Transverse colon (tissue), 4 donors: Measurements from ENCODE around the gene TMOD1. TPM values are rescaled to one million over a fixed set of nuclear protein-coding genes. Genes with fewer than 3 reads are reported as not detected.

Source experiments
- DNase-seq: peaks from one replicate; pipeline ENCODE4 v3.0.0-alpha.2; 2019
- H3K27ac ChIP-seq, 4 donors: fragments of 200-600 bp; sonication (generic); 2 replicates each; pipeline ENCODE4 v1.5.1; 2016 to 2018; ENCODE audit warnings: inconsistent platforms in 4 of 4
- H3K27me3 ChIP-seq: fragments of 200-600 bp; sonication (generic); 2 replicates; pipeline ENCODE4 v1.5.1; 2017; ENCODE audit warnings: inconsistent platforms
- H3K36me3 ChIP-seq, 4 donors: fragments of 200-600 bp; sonication (generic); 2 replicates each; pipeline ENCODE4 v1.5.1; 2017 to 2019; ENCODE audit warnings: inconsistent platforms in 4 of 4
- H3K4me1 ChIP-seq, 4 donors: fragments of 200-600 bp; sonication (generic); 2 replicates each; pipeline ENCODE4 v1.5.1; 2017 to 2020; ENCODE audit warnings: inconsistent platforms in 4 of 4
- H3K4me3 ChIP-seq, 4 donors: fragments of 200-600 bp; sonication (generic); 1 replicate in 1 of 4; 2 replicates in 3 of 4; pipeline versions ENCODE4 v1.5.1 to v1.6.1; 2017 to 2019; ENCODE audit warnings: inconsistent platforms in 4 of 4
- H3K9me3 ChIP-seq, 2 donors: fragments of 200-600 bp; sonication (generic); 2 replicates each; pipeline ENCODE4 v1.5.1; 2017 to 2019; ENCODE audit warnings: inconsistent platforms in 2 of 2
- CTCF ChIP-seq, 5 experiments: fragments of 200-600 bp in 3 of 5; fragments of 450-650 bp in 2 of 5; sonication (generic) in 3 of 5; IDR thresholded peaks; 1 replicate in 2 of 5; 2 replicates in 3 of 5; pipeline ENCODE4 v1.5.1; 2016 to 2017; ENCODE audit warnings: antibody characterized with exemption in 5 of 5, inconsistent platforms in 3 of 5, mild to moderate bottlenecking in 2 of 5, moderate library complexity in 1 of 5
- EP300 ChIP-seq: sonication (generic); formaldehyde crosslinking; IDR thresholded peaks from one replicate; pipeline ENCODE4 v1.6.1; 2017; ENCODE audit warnings: antibody characterized with exemption, low read depth
- POLR2A ChIP-seq: fragments of 450-650 bp; IDR thresholded peaks from one replicate; pipeline ENCODE4 v1.6.1; 2016; ENCODE audit warnings: antibody characterized with exemption, mild to moderate bottlenecking, moderate library complexity
- POLR2AphosphoS5 ChIP-seq, 3 donors: sonication (generic); formaldehyde crosslinking; IDR thresholded peaks; one replicate each; pipeline ENCODE4 v1.6.1; 2016; ENCODE audit warnings: antibody characterized with exemption in 3 of 3
- WGBS, 2 donors: methylation state at CpG; one replicate each; pipeline ENCODE4 v1.1.5; 2018; ENCODE audit warnings: low coverage in 1 of 2; 5-methylcytosine and 5-hydroxymethylcytosine counted together
- in situ Hi-C, 4 donors: fragments of 200-750 bp; cut with MboI; loops; one replicate each; pipeline versions ENCODE4 v1.15.0 to v1.15.1; 2017; ENCODE audit warnings: low sequenced_read_pairs in 3 of 4, low pct_ligation_motif_present in 1 of 4, low pct_unique_long_range_greater_than_20kb in 1 of 4
- intact Hi-C: fragments of 100-400 bp; cut with DNase I; formaldehyde crosslinking; loops from one replicate; pipeline ENCODE4 v1.15.1; 2023; ENCODE audit warnings: low total_unique reads
- total RNA-seq, 4 donors: library from RNA; depleted of rRNA; stranded (reverse); fragments of >200 nt; gene quantifications; one replicate each; pipeline ENCODE4 v1.1.0, GENCODE V29; 2016

The TMOD1 gene
- total RNA-seq, 4 donors from 2014 or later = 4.2 to 11.6 (median 7.1) TPM

GRCh38 chr9:97591535-97591934 is 90.1 kb downstream of the TMOD1 start:
- no peaks in the 10 kb centered on the region for H3K27me3 ChIP-seq
- in situ Hi-C loops = no loop called here

GRCh38 chr9:97592126-97592525 is 90.7 kb downstream of the TMOD1 start:
- Histone ChIP-seq H3K27ac (no peak overlapping the region), H3K36me3 (no peaks in the 10 kb centered on the region), H3K9me3 (no peaks in the 10 kb centered on the region), H3K27me3 (no peaks in the 10 kb centered on the region), H3K4me3 (no peak overlapping the region), H3K4me1 (peaks cover 0 to 4% (median 2%) of the 10 kb centered on the region in 4 donors)
- intact Hi-C loops = no loop called here
- no peak for TF ChIP-seq CTCF (IDR thresholded peaks at IDR 0.05)
- TF ChIP-seq POLR2AphosphoS5 (IDR thresholded peaks at IDR 0.05) = no peak
- no peak for TF ChIP-seq EP300
- no peak for TF ChIP-seq POLR2A
- WGBS, 2 donors = 82 to 93% methylated on average over 1 of the region's 1 CpG
- no peak for DNase-seq
- in situ Hi-C loops = no loop called here

More at GRCh38 chr9:97591535-97591934, 90.1 kb downstream of the TMOD1 start:
- TF ChIP-seq CTCF (IDR thresholded peaks at IDR 0.05) (no peak), POLR2A (no peak), EP300 (no peak), POLR2AphosphoS5 (IDR thresholded peaks at IDR 0.05) (no peak)
- intact Hi-C loops = no loop called here
- H3K4me3 ChIP-seq = no peak overlapping the region
- H3K27ac ChIP-seq = no peak overlapping the region
- no peak for DNase-seq
- 77 to 91% methylated on average over 6 of the region's 6 CpGs for WGBS, 2 donors
- H3K9me3 ChIP-seq = no peaks in the 10 kb centered on the region
- H3K4me1 ChIP-seq = peaks cover 0 to 4% (median 0%) of the 10 kb centered on the region in 4 donors
- no peaks in the 10 kb centered on the region for H3K36me3 ChIP-seq

GRCh38 chr9:97593960-97594359 is 92.5 kb downstream of the TMOD1 start:
- intact Hi-C loops (no loop called here), in situ Hi-C loops (no loop called here)
- H3K27ac ChIP-seq = peak overlapping the region in 3 of 4 donors; percentile 46 to 62 (median 52)

GRCh38 chr9:97594381-97594921 is 93.0 kb downstream of the TMOD1 start:
- intact Hi-C loops (no loop called here), in situ Hi-C loops (no loop called here)
- Histone ChIP-seq H3K9me3 (no peaks in the 10 kb centered on the region), H3K36me3 (no peaks in the 10 kb centered on the region), H3K27ac (peak overlapping the region in 3 of 4 donors; percentile 46 to 62 (median 52)), H3K4me1 (peaks cover 0 to 15% (median 7%) of the 10 kb centered on the region in 4 donors), H3K27me3 (no peaks in the 10 kb centered on the region), H3K4me3 (no peak overlapping the region)
- TF ChIP-seq POLR2AphosphoS5 (IDR thresholded peaks at IDR 0.05) (peak in 1 of 3 donors; percentile 14), CTCF (IDR thresholded peaks at IDR 0.05) (no peak), POLR2A (no peak), EP300 (no peak)
- WGBS, 2 donors = 46 to 76% methylated on average over 2 to 11 of the region's 11 CpGs
- no peak for DNase-seq

More at GRCh38 chr9:97593960-97594359, 92.5 kb downstream of the TMOD1 start:
- Histone ChIP-seq H3K4me1 (peaks cover 0 to 13% (median 7%) of the 10 kb centered on the region in 4 donors), H3K4me3 (no peak overlapping the region), H3K36me3 (no peaks in the 10 kb centered on the region), H3K27me3 (no peaks in the 10 kb centered on the region), H3K9me3 (no peaks in the 10 kb centered on the region)
- DNase-seq = no peak
- 75 to 89% methylated on average over 1 to 4 of the region's 4 CpGs for WGBS, 2 donors
- TF ChIP-seq EP300 (no peak), POLR2A (no peak), POLR2AphosphoS5 (IDR thresholded peaks at IDR 0.05) (no peak), CTCF (IDR thresholded peaks at IDR 0.05) (no peak)
